Stimulated activated naive B cell treated with anti-CD40 and anti-IgM and Interleukin-4, amounts not matched to agents 10 μg/mL and 1 μg/mL and 100 μg/mL, for 72 hours (primary cell): ENCODE measurements around the gene SLC46A1.

Experiments used
- ATAC-seq, 2 donors: fragments of 150-1000 bp; cut with Tn5 transposase; replicated peaks; 2 replicates each; pipeline ENCODE4 v1.10.0; 2021; ENCODE audit warnings: moderate library complexity in 1 of 2
- DNase-seq: peaks from one replicate; pipeline ENCODE4 v3.0.0; 2021
- H3K27ac Mint-ChIP-seq: one replicate; pipeline ENCODE4 v1.8.0; 2022; ENCODE audit warnings: mild to moderate bottlenecking, mixed read lengths
- H3K27me3 Mint-ChIP-seq, 2 donors: one replicate each; pipeline ENCODE4 v1.8.0; 2022; ENCODE audit warnings: mixed read lengths in 2 of 2
- H3K36me3 Mint-ChIP-seq, 2 donors: one replicate each; pipeline ENCODE4 v1.8.0; 2022; ENCODE audit warnings: mixed read lengths in 2 of 2, mild to moderate bottlenecking in 1 of 2
- H3K4me1 Mint-ChIP-seq, 2 donors: one replicate each; pipeline ENCODE4 v1.8.0; 2022; ENCODE audit warnings: mixed read lengths in 2 of 2, mild to moderate bottlenecking in 1 of 2
- H3K4me3 Mint-ChIP-seq, 2 donors: one replicate each; pipeline ENCODE4 v1.8.0; 2022; ENCODE audit warnings: mild to moderate bottlenecking in 2 of 2, mixed read lengths in 2 of 2, moderate library complexity in 1 of 2
- H3K9me3 Mint-ChIP-seq, 2 donors: one replicate each; pipeline ENCODE4 v1.8.0; 2022; ENCODE audit warnings: mixed read lengths in 2 of 2, mild to moderate bottlenecking in 1 of 2

Gene SLC46A1

DNA sequence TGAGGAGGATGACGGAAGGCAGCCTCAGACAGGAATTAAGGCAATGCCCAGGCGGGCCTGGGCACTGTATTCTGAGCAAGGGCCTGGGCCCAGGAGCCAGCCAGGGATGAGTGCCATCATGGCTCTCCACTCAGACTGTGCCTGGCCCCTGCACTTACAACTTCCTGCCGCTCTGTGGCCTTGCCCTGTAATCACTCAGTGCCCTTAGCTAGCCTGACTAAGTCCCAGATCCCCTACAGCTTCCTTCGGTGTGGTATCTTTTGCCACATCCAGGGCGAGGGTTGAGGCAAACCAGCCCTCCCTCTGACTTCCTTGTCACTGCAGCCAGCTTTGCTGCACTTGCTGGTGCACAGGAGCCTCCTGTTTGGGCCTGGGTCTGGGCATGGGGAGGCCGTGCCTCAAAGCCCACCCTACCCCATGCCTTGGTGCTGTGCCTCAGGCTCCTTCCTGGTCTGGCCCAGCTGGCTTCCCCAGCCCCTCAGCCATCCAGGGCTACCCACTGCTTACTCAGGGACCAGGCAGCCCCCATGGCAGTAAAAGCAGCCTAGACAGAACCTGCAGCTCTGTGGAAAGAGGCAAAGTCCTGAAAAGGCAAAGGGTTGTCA lies 9.3 kb downstream of the SLC46A1 start:
- Mint-ChIP-seq H3K4me3 (no peak overlapping the region), H3K36me3 (peaks cover 24 to 29% of the 10 kb centered on the region in 2 donors), H3K9me3 (no peaks in the 10 kb centered on the region), H3K4me1 (peaks cover 9 to 12% of the 10 kb centered on the region in 2 donors), H3K27me3 (no peaks in the 10 kb centered on the region), H3K27ac (no peak overlapping the region)
- no peak for DNase-seq
- no peak for ATAC-seq

DNA sequence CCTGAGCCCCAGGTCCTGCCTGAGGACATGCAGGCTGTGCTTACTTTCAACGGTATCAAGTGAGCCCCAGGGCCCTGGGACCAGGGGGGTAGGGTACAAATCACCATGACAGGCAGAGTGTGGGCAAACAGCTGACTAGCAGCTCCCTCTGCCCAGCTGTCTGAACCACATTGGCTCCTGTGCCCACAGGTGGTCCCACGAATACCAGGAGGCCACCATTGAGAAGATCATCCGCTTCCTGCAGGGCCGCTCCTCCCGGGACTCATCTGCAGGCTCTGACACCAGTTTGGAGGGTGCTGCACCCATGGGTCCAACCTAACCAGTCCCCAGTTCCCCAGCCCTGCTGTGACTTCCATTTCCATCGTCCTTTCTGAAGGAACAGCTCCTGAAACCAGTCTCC lies 10.0 kb downstream of the SLC46A1 start:
- no peaks in the 10 kb centered on the region for H3K27me3 Mint-ChIP-seq
- H3K4me1 Mint-ChIP-seq = peaks cover 9 to 12% of the 10 kb centered on the region in 2 donors
- no peak for ATAC-seq
- no peak overlapping the region for H3K27ac Mint-ChIP-seq
- no peak overlapping the region for H3K4me3 Mint-ChIP-seq
- no peak for DNase-seq
- H3K36me3 Mint-ChIP-seq = peaks cover 32 to 36% of the 10 kb centered on the region in 2 donors
- no peaks in the 10 kb centered on the region for H3K9me3 Mint-ChIP-seq

DNA sequence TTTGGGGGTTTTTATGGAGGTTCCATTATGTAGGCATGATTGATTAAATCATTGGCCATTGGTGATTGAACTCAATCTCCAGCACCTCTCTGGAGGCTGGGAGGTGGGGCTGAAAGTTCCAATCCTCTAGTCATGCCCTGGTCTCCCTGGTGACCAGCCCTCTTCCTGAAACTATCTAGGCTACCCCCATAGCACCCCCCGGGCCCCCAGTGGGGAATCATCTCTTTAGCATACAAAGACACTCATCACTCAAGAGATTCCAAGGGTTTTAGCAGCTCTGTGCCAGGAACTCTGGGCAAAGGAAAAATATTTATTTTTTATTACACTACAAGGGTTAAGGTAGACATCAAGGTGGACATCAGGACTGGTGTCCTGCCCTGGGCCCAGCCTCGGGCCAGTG lies 10.6 kb downstream of the SLC46A1 start:
- Mint-ChIP-seq H3K27ac (no peak overlapping the region), H3K4me3 (no peak overlapping the region), H3K27me3 (no peaks in the 10 kb centered on the region), H3K36me3 (peaks cover 37 to 42% of the 10 kb centered on the region in 2 donors), H3K4me1 (peaks cover 9 to 12% of the 10 kb centered on the region in 2 donors), H3K9me3 (no peaks in the 10 kb centered on the region)
- no peak for ATAC-seq
- no peak for DNase-seq

GRCh38 chr17:28394337-28395116 lies 11.5 kb downstream of the SLC46A1 start:
- no peaks in the 10 kb centered on the region for H3K27me3 Mint-ChIP-seq
- no peak overlapping the region for H3K27ac Mint-ChIP-seq
- H3K4me1 Mint-ChIP-seq = peaks cover 9 to 12% of the 10 kb centered on the region in 2 donors
- H3K9me3 Mint-ChIP-seq = no peaks in the 10 kb centered on the region
- ATAC-seq = no peak
- no peak overlapping the region for H3K4me3 Mint-ChIP-seq
- no peak for DNase-seq
- peaks cover 45 to 51% of the 10 kb centered on the region in 2 donors for H3K36me3 Mint-ChIP-seq

DNA sequence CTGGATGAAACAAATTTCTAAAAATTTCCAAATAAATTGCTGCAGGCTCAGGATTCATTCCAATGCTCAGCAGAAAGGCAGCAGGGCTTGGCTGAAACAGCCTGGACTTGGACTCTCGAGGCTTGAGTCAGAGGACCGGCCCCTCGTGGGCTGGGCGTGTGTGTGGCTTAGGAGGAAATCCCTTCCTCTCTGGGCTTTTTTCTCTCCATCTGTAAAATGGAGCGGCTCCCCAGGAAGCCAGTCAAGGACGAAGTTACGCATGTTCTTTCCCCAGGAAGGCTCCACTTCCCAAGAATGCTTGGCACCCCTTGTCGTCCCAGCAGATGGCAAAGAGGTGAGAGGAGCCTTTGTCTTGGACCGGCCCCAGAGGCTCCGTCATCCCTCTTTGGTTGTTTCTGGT lies 13.5 kb downstream of the SLC46A1 start:
- Mint-ChIP-seq H3K36me3 (peaks cover 47 to 53% of the 10 kb centered on the region in 2 donors), H3K4me3 (no peak overlapping the region), H3K9me3 (no peaks in the 10 kb centered on the region), H3K4me1 (no peaks in the 10 kb centered on the region), H3K27ac (no peak overlapping the region), H3K27me3 (no peaks in the 10 kb centered on the region)
- ATAC-seq (no peak), DNase-seq (no peak)

DNA sequence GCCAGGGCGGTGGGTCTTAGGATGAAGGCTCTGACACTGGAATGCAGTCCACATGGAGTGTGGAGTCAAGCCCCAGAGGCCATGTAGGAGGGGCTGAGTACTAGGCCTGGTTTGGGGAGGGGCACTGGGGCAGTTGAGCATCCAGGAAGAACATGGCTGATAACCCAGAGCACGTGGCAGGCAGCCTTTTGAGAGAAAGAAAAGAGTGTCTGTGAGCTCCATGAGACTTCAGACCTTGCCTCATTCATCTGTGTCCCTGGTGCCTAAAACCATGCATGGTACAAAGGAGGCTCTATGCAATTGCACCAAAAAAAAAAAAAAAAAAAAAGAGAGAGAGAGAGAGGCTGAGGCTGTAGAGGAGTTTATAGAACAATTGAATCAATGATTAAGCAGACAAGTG lies 14.6 kb downstream of the SLC46A1 start:
- DNase-seq (no peak), ATAC-seq (no peak)
- Mint-ChIP-seq H3K27ac (no peak overlapping the region), H3K4me1 (no peaks in the 10 kb centered on the region), H3K4me3 (no peak overlapping the region), H3K9me3 (no peaks in the 10 kb centered on the region), H3K27me3 (no peaks in the 10 kb centered on the region), H3K36me3 (peaks cover 48 to 52% of the 10 kb centered on the region in 2 donors)

GRCh38 chr17:28390984-28391383 lies 15.0 kb downstream of the SLC46A1 start:
- H3K4me1 Mint-ChIP-seq = no peaks in the 10 kb centered on the region
- no peak overlapping the region for H3K27ac Mint-ChIP-seq

GRCh38 chr17:28390563-28390962 lies 15.4 kb downstream of the SLC46A1 start:
- peaks cover 48 to 49% of the 10 kb centered on the region in 2 donors for H3K36me3 Mint-ChIP-seq

More at GRCh38 chr17:28390984-28391383, 15.0 kb downstream of the SLC46A1 start:
- Mint-ChIP-seq H3K4me3 (no peak overlapping the region), H3K9me3 (no peaks in the 10 kb centered on the region), H3K27me3 (no peaks in the 10 kb centered on the region), H3K36me3 (peaks cover 48 to 52% of the 10 kb centered on the region in 2 donors)
- ATAC-seq = no peak
- no peak for DNase-seq

GRCh38 chr17:28390141-28390540 lies 15.9 kb downstream of the SLC46A1 start:
- peaks cover 47 to 48% of the 10 kb centered on the region in 2 donors for H3K36me3 Mint-ChIP-seq
- H3K9me3 Mint-ChIP-seq = no peaks in the 10 kb centered on the region
- DNase-seq (no peak), ATAC-seq (no peak)
- H3K27me3 Mint-ChIP-seq = peaks cover 3 to 5% of the 10 kb centered on the region in 2 donors
- H3K27ac Mint-ChIP-seq = no peak overlapping the region
- H3K4me1 Mint-ChIP-seq = peaks cover 3 to 4% of the 10 kb centered on the region in 2 donors
- H3K4me3 Mint-ChIP-seq = no peak overlapping the region

More at GRCh38 chr17:28390563-28390962, 15.4 kb downstream of the SLC46A1 start:
- Mint-ChIP-seq H3K27ac (no peak overlapping the region), H3K9me3 (no peaks in the 10 kb centered on the region), H3K4me1 (peaks cover under 1% of the 10 kb centered on the region in 2 donors), H3K4me3 (no peak overlapping the region), H3K27me3 (peaks cover 0 to under 1% of the 10 kb centered on the region in 2 donors)
- no peak for ATAC-seq
- DNase-seq = no peak

- H3K36me3 Mint-ChIP-seq = peaks cover 47 to 49% of the 10 kb centered on the region in 2 donors
- no peaks in the 10 kb centered on the region for H3K9me3 Mint-ChIP-seq
- H3K4me3 Mint-ChIP-seq = no peak overlapping the region
- DNase-seq = no peak
- peaks cover 9 to 24% of the 10 kb centered on the region in 2 donors for H3K27me3 Mint-ChIP-seq
- no peak for ATAC-seq
- H3K4me1 Mint-ChIP-seq = peaks cover 17 to 22% of the 10 kb centered on the region in 2 donors
- no peak overlapping the region for H3K27ac Mint-ChIP-seq
Observed at GRCh38 chr17:28388106-28388505, 17.9 kb downstream of the SLC46A1 start.

- H3K4me3 Mint-ChIP-seq = no peak overlapping the region
- H3K36me3 Mint-ChIP-seq = peaks cover 53 to 56% of the 10 kb centered on the region in 2 donors
- H3K9me3 Mint-ChIP-seq = no peaks in the 10 kb centered on the region
- peaks cover 22 to 32% of the 10 kb centered on the region in 2 donors for H3K4me1 Mint-ChIP-seq
- no peak for DNase-seq
- peaks cover 17 to 41% of the 10 kb centered on the region in 2 donors for H3K27me3 Mint-ChIP-seq
- no peak overlapping the region for H3K27ac Mint-ChIP-seq
- no peak for ATAC-seq
Observed at GRCh38 chr17:28386391-28386790, 19.6 kb downstream of the SLC46A1 start.

DNA sequence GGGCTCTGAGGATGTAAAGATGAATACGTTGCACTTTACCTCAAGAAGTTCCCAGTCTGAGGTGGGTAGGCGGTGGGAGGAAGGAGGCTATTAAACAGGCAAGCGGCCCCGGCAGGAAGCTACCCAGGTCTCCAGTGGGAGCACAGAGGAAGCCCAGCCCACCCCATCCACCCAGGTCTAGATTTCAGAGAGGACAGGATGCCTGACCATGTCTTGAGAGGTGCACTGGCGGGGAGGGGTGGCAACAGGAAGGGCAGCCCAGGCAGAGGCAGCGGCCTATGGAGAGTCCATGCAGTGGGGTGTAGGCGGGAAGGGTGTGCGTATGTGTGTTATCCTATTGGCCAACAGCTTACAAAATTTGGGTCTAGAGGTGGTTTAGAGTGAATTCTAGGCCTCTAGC lies 20.6 kb downstream of the SLC46A1 start:
- Mint-ChIP-seq H3K4me3 (peak overlapping the region; percentile 86 to 91), H3K9me3 (no peaks in the 10 kb centered on the region), H3K27ac (peak overlapping the region; percentile 65), H3K36me3 (peaks cover 50 to 53% of the 10 kb centered on the region in 2 donors), H3K27me3 (peaks cover 17 to 50% of the 10 kb centered on the region in 2 donors), H3K4me1 (peaks cover 24 to 42% of the 10 kb centered on the region in 2 donors)
- no peak for DNase-seq
- ATAC-seq = no peak

- H3K36me3 Mint-ChIP-seq = peaks cover 50 to 53% of the 10 kb centered on the region in 2 donors
- ATAC-seq (peak; percentile 22 to 27), DNase-seq (no peak)
- H3K4me1 Mint-ChIP-seq = peaks cover 27 to 45% of the 10 kb centered on the region in 2 donors
- no peaks in the 10 kb centered on the region for H3K9me3 Mint-ChIP-seq
- peaks cover 17 to 51% of the 10 kb centered on the region in 2 donors for H3K27me3 Mint-ChIP-seq
- H3K4me3 Mint-ChIP-seq = peak overlapping the region; percentile 86 to 91
- H3K27ac Mint-ChIP-seq = peak overlapping the region; percentile 65
Observed at GRCh38 chr17:28385037-28385400, 21.0 kb downstream of the SLC46A1 start.

- Mint-ChIP-seq H3K9me3 (no peaks in the 10 kb centered on the region), H3K27me3 (peaks cover 17 to 51% of the 10 kb centered on the region in 2 donors), H3K4me1 (peaks cover 27 to 46% of the 10 kb centered on the region in 2 donors), H3K27ac (peak overlapping the region; percentile 81), H3K36me3 (peaks cover 44 to 49% of the 10 kb centered on the region in 2 donors), H3K4me3 (peak overlapping the region; percentile 86 to 91)
- ATAC-seq = peak; percentile 93
- peak; percentile 34 for DNase-seq
Observed at GRCh38 chr17:28384281-28385036, 21.6 kb downstream of the SLC46A1 start.
